Caco-2 (cell line): ENCODE data around the gene FBF1. TPM values are rescaled to one million over a fixed set of nuclear protein-coding genes. Genes with fewer than 3 reads are reported as not detected.

Experiments used
- BruUV-seq: library from RNA; stranded (reverse); fragments of 400-500 nt; replicated peaks from 2 replicates; lab custom pipeline; 2021; lab: Mats Ljungman, UMichigan
- CTCF ChIA-PET: fragments of 300-600 bp; sonication (Branson Sonifier 250); formaldehyde crosslinking; loops from one replicate; lab custom pipeline; 2022; ENCODE audit warnings: antibody characterized with exemption; lab: Charles Lee
- POLR2A ChIA-PET: fragments of 300-600 bp; sonication (Branson Sonifier 250); formaldehyde crosslinking; loops from one replicate; lab custom pipeline; 2022; ENCODE audit warnings: antibody characterized with exemption; lab: Charles Lee
- DNase-seq, 2 experiments: peaks; one replicate each; pipeline versions ENCODE4 v3.0.0 to v3.0.0-alpha.2; 2020 to 2022
- H3K27me3 ChIP-seq: replicated peaks from 2 replicates; pipeline ENCODE4 v1.6.0; 2011; ENCODE audit warnings: low read length; ENCODE audit not compliant: control insufficient read depth, insufficient read depth
- H3K36me3 ChIP-seq: 2 replicates; pipeline ENCODE4 v1.5.1; 2011; ENCODE audit warnings: low read length; ENCODE audit not compliant: control insufficient read depth, insufficient read depth
- H3K4me1 ChIP-seq: fragments of 250-450 bp; sonication (Bioruptor Pico); 2 replicates; pipeline ENCODE4 v1.5.1; 2020; ENCODE audit warnings: mild to moderate bottlenecking
- H3K4me3 ChIP-seq: 2 replicates; pipeline ENCODE4 v1.5.1; 2011; ENCODE audit warnings: low read depth, mild to moderate bottlenecking, control low read depth, low read length
- H3K9me3 ChIP-seq: fragments of 250-450 bp; sonication (Bioruptor Pico); 2 replicates; pipeline ENCODE4 v1.5.1; 2020; ENCODE audit warnings: mild to moderate bottlenecking, moderate library complexity
- H3K27ac Mint-ChIP-seq: one replicate; pipeline ENCODE4 v1.8.0; 2022; ENCODE audit warnings: mixed read lengths; ENCODE audit not compliant: unreplicated experiment
- H3K27me3 Mint-ChIP-seq: one replicate; pipeline ENCODE4 v1.8.0; 2022; ENCODE audit warnings: mixed read lengths; ENCODE audit not compliant: insufficient read depth, unreplicated experiment
- H3K36me3 Mint-ChIP-seq: one replicate; pipeline ENCODE4 v1.8.0; 2022; ENCODE audit warnings: mild to moderate bottlenecking, mixed read lengths; ENCODE audit not compliant: insufficient read depth, unreplicated experiment
- H3K4me1 Mint-ChIP-seq: one replicate; pipeline ENCODE4 v1.8.0; 2022; ENCODE audit warnings: low read depth, mixed read lengths; ENCODE audit not compliant: unreplicated experiment
- H3K4me3 Mint-ChIP-seq: one replicate; pipeline ENCODE4 v1.8.0; 2022; ENCODE audit warnings: mild to moderate bottlenecking, moderate library complexity, mixed read lengths; ENCODE audit not compliant: unreplicated experiment
- H3K9me3 Mint-ChIP-seq: one replicate; pipeline ENCODE4 v1.8.0; 2022; ENCODE audit warnings: mixed read lengths; ENCODE audit not compliant: unreplicated experiment
- intact Hi-C: fragments of 100-400 bp; cut with micrococcal nuclease; formaldehyde crosslinking; loops from one replicate; pipeline ENCODE4 v1.10.0; 2022; ENCODE audit not compliant: unreplicated experiment
- total RNA-seq: library from RNA; stranded (reverse); gene quantifications from 2 replicates; pipeline ENCODE4 v1.2.3, GENCODE V29; 2022
- TF ChIP-seq, protein P1 (sequence below), 2 experiments: fragments of 200-600 bp in 1 of 2; IDR thresholded peaks; 1 replicate in 1 of 2; 2 replicates in 1 of 2; pipeline versions ENCODE4 v1.5.1 to v1.8.0; 2011 to 2022; ENCODE audit warnings: antibody characterized with exemption in 1 of 2, control low read depth in 1 of 2, inconsistent platforms in 1 of 2, low read depth in 1 of 2, low read length in 1 of 2, mild to moderate bottlenecking in 1 of 2, moderate library complexity in 1 of 2; ENCODE audit not compliant: insufficient read depth in 1 of 2, severe bottlenecking in 1 of 2, unreplicated experiment in 1 of 2

The FBF1 gene
- total RNA-seq, 1 experiment from 2014 or later: 14.1 TPM

- Histone ChIP-seq H3K4me1 (no peaks in the 10 kb centered on the region), H3K9me3 (no peaks in the 10 kb centered on the region), H3K27me3 (no peaks in the 10 kb centered on the region), H3K36me3 (no peaks in the 10 kb centered on the region; the same call in 1 of the 2 replicates), H3K4me3 (no peak overlapping the region)
- intact Hi-C loops: no loop called here
- Mint-ChIP-seq H3K27ac (no peak overlapping the region), H3K9me3 (no peaks in the 10 kb centered on the region), H3K27me3 (no peaks in the 10 kb centered on the region), H3K4me3 (no peak overlapping the region), H3K36me3 (no peaks in the 10 kb centered on the region), H3K4me1 (peaks cover 2% of the 10 kb centered on the region)
- TF ChIP-seq, protein P1, sequence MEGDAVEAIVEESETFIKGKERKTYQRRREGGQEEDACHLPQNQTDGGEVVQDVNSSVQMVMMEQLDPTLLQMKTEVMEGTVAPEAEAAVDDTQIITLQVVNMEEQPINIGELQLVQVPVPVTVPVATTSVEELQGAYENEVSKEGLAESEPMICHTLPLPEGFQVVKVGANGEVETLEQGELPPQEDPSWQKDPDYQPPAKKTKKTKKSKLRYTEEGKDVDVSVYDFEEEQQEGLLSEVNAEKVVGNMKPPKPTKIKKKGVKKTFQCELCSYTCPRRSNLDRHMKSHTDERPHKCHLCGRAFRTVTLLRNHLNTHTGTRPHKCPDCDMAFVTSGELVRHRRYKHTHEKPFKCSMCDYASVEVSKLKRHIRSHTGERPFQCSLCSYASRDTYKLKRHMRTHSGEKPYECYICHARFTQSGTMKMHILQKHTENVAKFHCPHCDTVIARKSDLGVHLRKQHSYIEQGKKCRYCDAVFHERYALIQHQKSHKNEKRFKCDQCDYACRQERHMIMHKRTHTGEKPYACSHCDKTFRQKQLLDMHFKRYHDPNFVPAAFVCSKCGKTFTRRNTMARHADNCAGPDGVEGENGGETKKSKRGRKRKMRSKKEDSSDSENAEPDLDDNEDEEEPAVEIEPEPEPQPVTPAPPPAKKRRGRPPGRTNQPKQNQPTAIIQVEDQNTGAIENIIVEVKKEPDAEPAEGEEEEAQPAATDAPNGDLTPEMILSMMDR (IDR thresholded peaks at IDR 0.05; ENCODE audit: insufficient read depth in 1 of 2, low read depth in 1 of 2, low read length in 1 of 2, severe bottlenecking in 1 of 2, unreplicated experiment in 1 of 2): no peak
- DNase-seq: no peak
- ChIA-PET POLR2A (no interaction called here), CTCF (interaction anchor here (0.5 kb wide), 1 partner anchor 40 kb away, joined by 3 read pairs; no protein-coding TSS in a partner anchor)
- BruUV-seq: no TSS peak
These were observed 18.5 kb downstream of the FBF1 start for GRCh38 chr17:75922173-75922961.

- no TSS peak for BruUV-seq
- TF ChIP-seq, protein P1 (IDR thresholded peaks at IDR 0.05; ENCODE audit: insufficient read depth in 1 of 2, low read depth in 1 of 2, low read length in 1 of 2, severe bottlenecking in 1 of 2, unreplicated experiment in 1 of 2): no peak
- H3K4me1 Mint-ChIP-seq: peaks cover 6% of the 10 kb centered on the region
- H3K9me3 Mint-ChIP-seq: no peaks in the 10 kb centered on the region
- H3K27ac Mint-ChIP-seq: no peak overlapping the region
- Histone ChIP-seq H3K4me1 (no peaks in the 10 kb centered on the region), H3K9me3 (no peaks in the 10 kb centered on the region), H3K27me3 (no peaks in the 10 kb centered on the region), H3K36me3 (no peaks in the 10 kb centered on the region; the same call in 1 of the 2 replicates), H3K4me3 (no peak overlapping the region)
- CTCF ChIA-PET: interaction anchor here (2.3 kb wide), 1 partner anchor 16 kb away, joined by 11 read pairs; the partner anchor contains the start of gene MRPL38
- no peaks in the 10 kb centered on the region for H3K27me3 Mint-ChIP-seq
- H3K4me3 Mint-ChIP-seq: no peak overlapping the region
- POLR2A ChIA-PET: no interaction called here
- no peaks in the 10 kb centered on the region for H3K36me3 Mint-ChIP-seq
- no peak for DNase-seq
- intact Hi-C loops: no loop called here
These were observed 19.2 kb downstream of the FBF1 start for GRCh38 chr17:75921596-75921995.

DNA sequence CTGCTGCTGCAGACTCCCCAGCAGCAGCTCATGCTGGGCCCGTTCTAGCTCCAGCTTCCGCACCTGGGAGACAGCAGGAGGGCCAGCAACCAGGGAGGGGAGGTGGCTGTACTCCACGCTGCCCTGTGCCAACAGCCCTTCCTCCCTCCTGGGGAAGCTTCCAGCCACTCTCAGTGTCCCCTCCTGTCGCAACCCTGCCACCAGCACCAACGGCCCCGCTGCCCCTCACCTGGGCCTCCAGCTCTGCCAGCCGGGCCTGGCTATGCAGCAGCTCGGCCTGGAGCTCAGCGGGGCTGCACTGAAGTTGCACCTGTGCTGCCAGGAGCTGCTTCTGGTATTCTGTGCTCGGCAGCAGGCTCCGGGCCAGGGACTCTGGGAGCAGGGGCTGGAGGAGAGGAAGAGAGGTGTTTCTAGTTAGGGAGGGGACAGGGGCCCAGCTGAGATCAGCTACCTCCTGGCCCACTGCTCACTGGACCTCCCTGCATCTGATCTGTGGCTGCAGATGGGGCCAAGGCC is 20.7 kb downstream of the FBF1 start:
- no peak for DNase-seq
- Mint-ChIP-seq H3K9me3 (no peaks in the 10 kb centered on the region), H3K4me3 (no peak overlapping the region), H3K27me3 (no peaks in the 10 kb centered on the region), H3K27ac (no peak overlapping the region), H3K4me1 (peaks cover 6% of the 10 kb centered on the region), H3K36me3 (no peaks in the 10 kb centered on the region)
- intact Hi-C loops: no loop called here
- POLR2A ChIA-PET: interaction anchor here (0.5 kb wide), 1 partner anchor 26 kb away, joined by 3 read pairs; no protein-coding TSS in a partner anchor
- no peaks in the 10 kb centered on the region for H3K4me1 ChIP-seq
- TF ChIP-seq, protein P1 (IDR thresholded peaks at IDR 0.05; ENCODE audit: insufficient read depth in 1 of 2, low read depth in 1 of 2, low read length in 1 of 2, severe bottlenecking in 1 of 2, unreplicated experiment in 1 of 2): no peak
- no TSS peak for BruUV-seq
- H3K27me3 ChIP-seq: no peaks in the 10 kb centered on the region
- H3K4me3 ChIP-seq: no peak overlapping the region
- CTCF ChIA-PET: interaction anchor here (0.6 to 2.3 kb wide), 3 partner anchors 15 to 262 kb away, joined by 3 to 11 read pairs (median 3); partner anchors contain the start of gene MRPL38
- no peaks in the 10 kb centered on the region for H3K9me3 ChIP-seq
- H3K36me3 ChIP-seq: no peaks in the 10 kb centered on the region; the same call in 1 of the 2 replicates
